ENCODE measurements around the gene CSAG3. TPM values are rescaled to one million over a fixed set of nuclear protein-coding genes. Genes with fewer than 3 reads are reported as not detected.
"Not testable (repeated sequence)": the region's sequence is repeated elsewhere in the genome, so short reads cannot be mapped to it uniquely, and the experiment has no call there.

CSAG3 gene
- not detected for total RNA-seq

GRCh38 chrX:152758918-152759317 is at the start of gene CSAG3:
Gene CSAG3, plus strand, starts transcription at chrX:152759218.
- H3K4me1 ChIP-seq; H3K36me3 ChIP-seq; H3K27ac ChIP-seq; H3K4me3 ChIP-seq; DNase-seq (ENCODE audit: low spot score in 2 of 2); H3K27me3 ChIP-seq; H3K9me3 ChIP-seq: not testable (repeated sequence)
- WGBS, 2 donors: no CpG with 5 or more reads among the region's 2 CpGs

GRCh38 chrX:152713195-152713594 is 45.8 kb upstream of the CSAG3 start:
- H3K36me3 ChIP-seq: not testable (repeated sequence)
- no CpG with 5 or more reads among the region's 5 CpGs for WGBS, 2 donors

GRCh38 chrX:152713815-152714787 is 44.9 kb upstream of the CSAG3 start, which contains the start of gene MAGEA2B:
Gene MAGEA2B, plus strand, starts transcription at chrX:152714628. Its CDS starts 2,479 bp downstream, at chrX:152717107.
- WGBS, 2 donors: no CpG with 5 or more reads among the region's 35 CpGs
- H3K4me1 ChIP-seq; H3K27ac ChIP-seq; H3K9me3 ChIP-seq; H3K36me3 ChIP-seq; DNase-seq (ENCODE audit: low spot score in 2 of 2); H3K4me3 ChIP-seq; H3K27me3 ChIP-seq: not testable (repeated sequence)

More at GRCh38 chrX:152713195-152713594, 45.8 kb upstream of the CSAG3 start:
- H3K9me3 ChIP-seq; H3K4me3 ChIP-seq; H3K27me3 ChIP-seq; H3K4me1 ChIP-seq; DNase-seq (ENCODE audit: low spot score in 2 of 2); H3K27ac ChIP-seq: not testable (repeated sequence)

GRCh38 chrX:152725409-152725808 is 33.6 kb upstream of the CSAG3 start:
- Histone ChIP-seq H3K4me3 (no peak overlapping the region), H3K27ac (no peak overlapping the region), H3K36me3 (no peaks in the 10 kb centered on the region), H3K4me1 (no peaks in the 10 kb centered on the region), H3K9me3 (no peaks in the 10 kb centered on the region), H3K27me3 (no peaks in the 10 kb centered on the region)
- TF ChIP-seq POLR2A (IDR thresholded peaks at IDR 0.05): no peak
- TF ChIP-seq, protein P1, sequence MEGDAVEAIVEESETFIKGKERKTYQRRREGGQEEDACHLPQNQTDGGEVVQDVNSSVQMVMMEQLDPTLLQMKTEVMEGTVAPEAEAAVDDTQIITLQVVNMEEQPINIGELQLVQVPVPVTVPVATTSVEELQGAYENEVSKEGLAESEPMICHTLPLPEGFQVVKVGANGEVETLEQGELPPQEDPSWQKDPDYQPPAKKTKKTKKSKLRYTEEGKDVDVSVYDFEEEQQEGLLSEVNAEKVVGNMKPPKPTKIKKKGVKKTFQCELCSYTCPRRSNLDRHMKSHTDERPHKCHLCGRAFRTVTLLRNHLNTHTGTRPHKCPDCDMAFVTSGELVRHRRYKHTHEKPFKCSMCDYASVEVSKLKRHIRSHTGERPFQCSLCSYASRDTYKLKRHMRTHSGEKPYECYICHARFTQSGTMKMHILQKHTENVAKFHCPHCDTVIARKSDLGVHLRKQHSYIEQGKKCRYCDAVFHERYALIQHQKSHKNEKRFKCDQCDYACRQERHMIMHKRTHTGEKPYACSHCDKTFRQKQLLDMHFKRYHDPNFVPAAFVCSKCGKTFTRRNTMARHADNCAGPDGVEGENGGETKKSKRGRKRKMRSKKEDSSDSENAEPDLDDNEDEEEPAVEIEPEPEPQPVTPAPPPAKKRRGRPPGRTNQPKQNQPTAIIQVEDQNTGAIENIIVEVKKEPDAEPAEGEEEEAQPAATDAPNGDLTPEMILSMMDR (IDR thresholded peaks at IDR 0.05): no peak
- TF ChIP-seq EP300 (IDR thresholded peaks at IDR 0.05): no peak
- WGBS, 2 donors: 66 to 79% methylated on average over 7 of the region's 7 CpGs
- DNase-seq (ENCODE audit: low spot score in 2 of 2): no peak

GRCh38 chrX:152733261-152733975 is 25.6 kb upstream of the CSAG3 start, which contains the start of the genes CSAG1 and MAGEA12:
Gene CSAG1, minus strand, starts transcription at chrX:152733721. Its CDS starts 1,261 bp downstream, at chrX:152732460.
Gene MAGEA12, plus strand, starts transcription at chrX:152733757. Its CDS starts 2,405 bp downstream, at chrX:152736162.
- 83 to 90% methylated on average over 8 to 17 of the region's 21 CpGs for WGBS, 2 donors
- no peaks in the 10 kb centered on the region for H3K9me3 ChIP-seq
- no peak for DNase-seq (ENCODE audit: low spot score in 2 of 2)
- H3K27ac ChIP-seq: no peak within 1 kb of the TSS
- no peaks in the 10 kb centered on the region for H3K4me1 ChIP-seq
- H3K36me3 ChIP-seq: no peaks in the 10 kb centered on the region
- no peaks in the 10 kb centered on the region for H3K27me3 ChIP-seq
- TF ChIP-seq, protein P1 (IDR thresholded peaks at IDR 0.05): no peak
- no peak within 1 kb of the TSS for H3K4me3 ChIP-seq

DNA sequence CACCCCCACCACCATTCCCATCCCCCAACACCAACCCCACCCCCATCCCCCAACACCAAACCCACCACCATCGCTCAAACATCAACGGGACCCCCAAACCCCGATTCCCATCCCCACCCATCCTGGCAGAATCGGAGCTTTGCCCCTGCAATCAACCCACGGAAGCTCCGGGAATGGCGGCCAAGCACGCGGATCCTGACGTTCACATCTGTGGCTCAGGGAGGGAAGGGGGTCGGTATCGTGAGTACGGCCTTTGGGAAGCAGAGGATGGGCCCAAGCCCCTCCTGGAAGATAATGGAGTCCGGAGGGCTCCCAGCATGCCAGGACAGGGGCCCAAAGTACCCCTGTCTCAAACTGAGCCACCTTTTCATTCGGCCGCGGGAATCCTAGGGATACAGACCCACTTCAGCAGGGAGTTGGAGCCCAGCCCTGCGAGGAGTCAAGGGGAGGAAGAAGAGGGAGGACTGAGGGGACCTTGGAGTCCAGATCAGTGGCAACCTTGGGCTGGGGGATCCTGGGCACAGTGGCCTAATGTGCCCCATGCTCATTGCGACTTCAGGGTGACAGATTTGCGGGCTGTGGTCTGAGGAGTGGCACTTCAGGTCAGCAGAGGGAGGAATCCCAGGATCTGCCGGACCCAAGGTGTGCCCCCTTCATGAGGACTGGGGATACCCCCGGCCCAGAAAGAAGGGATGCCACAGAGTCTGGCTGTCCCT is 24.7 kb upstream of the CSAG3 start:
- not testable (repeated sequence) for H3K27me3 ChIP-seq; H3K9me3 ChIP-seq; DNase-seq (ENCODE audit: low spot score in 2 of 2); H3K36me3 ChIP-seq; H3K27ac ChIP-seq; H3K4me3 ChIP-seq; H3K4me1 ChIP-seq
- WGBS, 2 donors: 92% methylated on average over 5 to 20 of the region's 22 CpGs

Measured in tibial nerve (tissue), 4 donors.